ENCODE data around the gene TMEM178B. TPM values are rescaled to one million over a fixed set of nuclear protein-coding genes. Genes with fewer than 3 reads are reported as not detected.

TMEM178B gene
- total RNA-seq, 2 experiments from 2014 or later = not detected

GRCh38 chr7:141232286-141233051, 158.6 kb downstream of the TMEM178B start:
- H3K36me3 ChIP-seq (ENCODE audit: insufficient read depth, low read length) = no peaks in the 10 kb centered on the region
- Mint-ChIP-seq H3K36me3 (ENCODE audit: low read depth) (no peaks in the 10 kb centered on the region), H3K27me3 (peaks cover 20% of the 10 kb centered on the region), H3K9me3 (no peaks in the 10 kb centered on the region), H3K4me3 (no peak overlapping the region), H3K4me1 (ENCODE audit: low read depth) (no peaks in the 10 kb centered on the region), H3K27ac (no peak overlapping the region)
- no peaks in the 10 kb centered on the region for H3K9me3 ChIP-seq (ENCODE audit: control insufficient read depth in 1 of 2, insufficient read depth in 1 of 2, low read length in 2 of 2)
- H3K27me3 ChIP-seq (ENCODE audit: control insufficient read depth in 1 of 2, insufficient read depth in 2 of 2, low read length in 2 of 2) = peaks cover 0 to 4% of the 10 kb centered on the region in 2 experiments
- ATAC-seq (ENCODE audit: poor library complexity) = no peak
- H3K27ac ChIP-seq (ENCODE audit: low read depth in 1 of 2, low read length in 2 of 2) = no peak overlapping the region
- no peak for DNase-seq
- intact Hi-C loops (cut with DNase I, micrococcal nuclease) = no loop called here
- H3K4me1 ChIP-seq (ENCODE audit: insufficient read depth, low read length) = no peaks in the 10 kb centered on the region
- TF ChIP-seq CTCF (IDR thresholded peaks at IDR 0.05) = no peak
- ChIA-PET CTCF (no interaction called here), POLR2A (no interaction called here)
- H3K4me3 ChIP-seq (ENCODE audit: low read length) = no peak overlapping the region

- no peak overlapping the region for H3K27ac Mint-ChIP-seq
- Histone ChIP-seq H3K4me1 (ENCODE audit: insufficient read depth, low read length) (no peaks in the 10 kb centered on the region), H3K9me3 (ENCODE audit: control insufficient read depth in 1 of 2, insufficient read depth in 1 of 2, low read length in 2 of 2) (no peaks in the 10 kb centered on the region), H3K27ac (ENCODE audit: low read depth in 1 of 2, low read length in 2 of 2) (no peak overlapping the region), H3K27me3 (ENCODE audit: control insufficient read depth in 1 of 2, insufficient read depth in 2 of 2, low read length in 2 of 2) (peaks cover 2 to 4% of the 10 kb centered on the region in 2 experiments), H3K36me3 (ENCODE audit: insufficient read depth, low read length) (no peaks in the 10 kb centered on the region), H3K4me3 (ENCODE audit: low read length) (no peak overlapping the region)
- H3K36me3 Mint-ChIP-seq (ENCODE audit: low read depth) = no peaks in the 10 kb centered on the region
- H3K4me3 Mint-ChIP-seq = no peak overlapping the region
- intact Hi-C loops (cut with DNase I, micrococcal nuclease) = no loop called here
- peaks cover 26% of the 10 kb centered on the region for H3K27me3 Mint-ChIP-seq
- H3K4me1 Mint-ChIP-seq (ENCODE audit: low read depth) = no peaks in the 10 kb centered on the region
- DNase-seq (no peak), ATAC-seq (ENCODE audit: poor library complexity) (no peak)
- no peaks in the 10 kb centered on the region for H3K9me3 Mint-ChIP-seq
- ChIA-PET CTCF (no interaction called here), POLR2A (no interaction called here)
- TF ChIP-seq CTCF (IDR thresholded peaks at IDR 0.05) = no peak
These were observed 160.7 kb downstream of the TMEM178B start for GRCh38 chr7:141234335-141235105.

- Mint-ChIP-seq H3K27me3 (peaks cover 26% of the 10 kb centered on the region), H3K4me3 (no peak overlapping the region), H3K9me3 (no peaks in the 10 kb centered on the region), H3K36me3 (ENCODE audit: low read depth) (no peaks in the 10 kb centered on the region), H3K4me1 (ENCODE audit: low read depth) (no peaks in the 10 kb centered on the region), H3K27ac (no peak overlapping the region)
- Histone ChIP-seq H3K4me3 (ENCODE audit: low read length) (no peak overlapping the region), H3K27me3 (ENCODE audit: control insufficient read depth in 1 of 2, insufficient read depth in 2 of 2, low read length in 2 of 2) (peaks cover 2 to 4% of the 10 kb centered on the region in 2 experiments), H3K27ac (ENCODE audit: low read depth in 1 of 2, low read length in 2 of 2) (no peak overlapping the region), H3K36me3 (ENCODE audit: insufficient read depth, low read length) (no peaks in the 10 kb centered on the region), H3K9me3 (ENCODE audit: control insufficient read depth in 1 of 2, insufficient read depth in 1 of 2, low read length in 2 of 2) (no peaks in the 10 kb centered on the region), H3K4me1 (ENCODE audit: insufficient read depth, low read length) (no peaks in the 10 kb centered on the region)
- TF ChIP-seq CTCF (IDR thresholded peaks at IDR 0.05) = no peak
- ChIA-PET CTCF (no interaction called here), POLR2A (no interaction called here)
- intact Hi-C loops (cut with DNase I, micrococcal nuclease) = no loop called here
- no peak for ATAC-seq (ENCODE audit: poor library complexity)
- no peak for DNase-seq
These were observed 161.8 kb downstream of the TMEM178B start for GRCh38 chr7:141235656-141236055.

All from CD4-positive, alpha-beta T cell (primary cell).